Measurements from ENCODE around the gene NIPAL1. TPM values are rescaled to one million over a fixed set of nuclear protein-coding genes. Genes with fewer than 3 reads are reported as not detected.
"Not testable (repeated sequence)": the region's sequence is repeated elsewhere in the genome, so short reads cannot be mapped to it uniquely, and the experiment has no call there.

NIPAL1 gene
- total RNA-seq, 2 donors from 2014 or later, result 0.68 to 2.4 TPM

DNA sequence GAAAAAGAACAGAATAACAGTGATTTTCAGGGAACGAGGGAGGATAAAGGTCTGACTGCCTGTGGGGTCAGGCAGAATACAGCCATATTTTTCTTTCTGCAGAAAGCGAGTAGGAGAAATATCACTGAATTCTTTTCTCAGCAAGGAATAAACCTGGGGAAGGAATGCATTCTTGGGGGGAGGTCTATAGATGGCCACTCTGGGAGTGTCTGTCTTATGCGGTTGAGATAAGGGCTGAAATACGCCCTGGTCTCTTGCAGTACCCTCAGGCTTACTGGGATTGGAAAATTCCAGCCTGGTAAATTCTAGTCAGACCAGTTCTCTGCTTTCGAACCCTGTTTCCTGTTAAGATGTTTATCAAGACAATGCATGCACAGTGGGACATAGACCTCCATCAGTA lies 26.4 kb upstream of the NIPAL1 start:
- DNase-seq (ENCODE audit: low spot score), result no peak
- Histone ChIP-seq H3K27me3 (replicated peaks; ENCODE audit: insufficient read depth) (no peaks in the 10 kb centered on the region), H3K36me3 (no peaks in the 10 kb centered on the region), H3K4me3 (no peak overlapping the region), H3K9me3 (peaks cover 5% of the 10 kb centered on the region), H3K4me1 (ENCODE audit: control insufficient read depth in 1 of 2, low read depth in 2 of 2) (no peaks in the 10 kb centered on the region), H3K27ac (no peak overlapping the region)
- ATAC-seq (ENCODE audit: insufficient number of reproducible peaks, low FRiP score, low read depth), result no peak
- TF ChIP-seq, protein P1, sequence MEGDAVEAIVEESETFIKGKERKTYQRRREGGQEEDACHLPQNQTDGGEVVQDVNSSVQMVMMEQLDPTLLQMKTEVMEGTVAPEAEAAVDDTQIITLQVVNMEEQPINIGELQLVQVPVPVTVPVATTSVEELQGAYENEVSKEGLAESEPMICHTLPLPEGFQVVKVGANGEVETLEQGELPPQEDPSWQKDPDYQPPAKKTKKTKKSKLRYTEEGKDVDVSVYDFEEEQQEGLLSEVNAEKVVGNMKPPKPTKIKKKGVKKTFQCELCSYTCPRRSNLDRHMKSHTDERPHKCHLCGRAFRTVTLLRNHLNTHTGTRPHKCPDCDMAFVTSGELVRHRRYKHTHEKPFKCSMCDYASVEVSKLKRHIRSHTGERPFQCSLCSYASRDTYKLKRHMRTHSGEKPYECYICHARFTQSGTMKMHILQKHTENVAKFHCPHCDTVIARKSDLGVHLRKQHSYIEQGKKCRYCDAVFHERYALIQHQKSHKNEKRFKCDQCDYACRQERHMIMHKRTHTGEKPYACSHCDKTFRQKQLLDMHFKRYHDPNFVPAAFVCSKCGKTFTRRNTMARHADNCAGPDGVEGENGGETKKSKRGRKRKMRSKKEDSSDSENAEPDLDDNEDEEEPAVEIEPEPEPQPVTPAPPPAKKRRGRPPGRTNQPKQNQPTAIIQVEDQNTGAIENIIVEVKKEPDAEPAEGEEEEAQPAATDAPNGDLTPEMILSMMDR (IDR thresholded peaks at IDR 0.05), result no peak

DNA sequence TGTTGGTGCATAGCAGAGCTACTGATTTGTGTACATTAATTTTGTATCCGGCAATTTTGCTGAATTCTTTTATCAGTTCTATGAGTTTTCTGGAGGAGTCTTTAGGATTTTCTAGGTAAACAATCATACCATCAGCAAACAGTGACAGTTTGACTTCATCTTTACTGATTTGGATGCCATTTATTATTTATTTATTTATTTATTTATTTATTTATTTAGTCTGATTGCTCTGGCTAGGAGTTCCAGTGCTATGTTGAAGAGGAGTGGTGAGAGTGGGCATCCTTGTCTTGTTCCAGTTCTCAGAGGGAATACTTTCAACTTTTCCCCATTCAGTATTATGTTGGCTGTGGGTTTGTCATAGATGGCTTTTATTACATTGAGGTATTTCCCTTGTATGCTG lies 24.1 kb upstream of the NIPAL1 start:
- DNase-seq (ENCODE audit: low spot score); ATAC-seq (ENCODE audit: insufficient number of reproducible peaks, low FRiP score, low read depth); H3K4me3 ChIP-seq; H3K27me3 ChIP-seq (replicated peaks; ENCODE audit: insufficient read depth); H3K36me3 ChIP-seq; H3K9me3 ChIP-seq; H3K4me1 ChIP-seq (ENCODE audit: control insufficient read depth in 1 of 2, low read depth in 2 of 2); H3K27ac ChIP-seq: not testable (repeated sequence)

DNA sequence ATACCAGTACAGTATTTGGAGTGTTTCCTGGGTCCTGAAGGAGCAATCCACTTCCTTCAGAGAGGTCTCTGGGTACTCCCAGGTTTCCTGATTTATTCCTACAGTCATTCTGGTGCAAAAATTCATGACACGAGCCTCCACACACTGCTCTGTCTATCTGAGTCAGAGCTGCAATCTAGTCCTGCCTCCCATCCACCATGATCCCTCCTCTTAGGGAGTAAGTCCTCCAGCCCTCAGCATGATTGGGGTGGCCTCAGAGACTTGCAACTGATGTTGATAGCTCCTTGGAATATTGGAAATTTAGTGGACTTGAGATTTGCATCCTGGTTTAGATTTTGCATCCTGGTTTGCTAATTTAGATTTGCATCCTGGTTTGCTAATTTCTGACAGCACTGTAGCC lies 20.6 kb upstream of the NIPAL1 start:
- Histone ChIP-seq H3K4me1 (ENCODE audit: control insufficient read depth in 1 of 2, low read depth in 2 of 2) (no peaks in the 10 kb centered on the region), H3K4me3 (no peak overlapping the region), H3K27ac (no peak overlapping the region), H3K9me3 (peaks cover 8% of the 10 kb centered on the region), H3K36me3 (no peaks in the 10 kb centered on the region), H3K27me3 (replicated peaks; ENCODE audit: insufficient read depth) (no peaks in the 10 kb centered on the region)
- DNase-seq (ENCODE audit: low spot score) (no peak), ATAC-seq (ENCODE audit: insufficient number of reproducible peaks, low FRiP score, low read depth) (no peak)
- TF ChIP-seq, protein P1 (IDR thresholded peaks at IDR 0.05), result no peak

DNA sequence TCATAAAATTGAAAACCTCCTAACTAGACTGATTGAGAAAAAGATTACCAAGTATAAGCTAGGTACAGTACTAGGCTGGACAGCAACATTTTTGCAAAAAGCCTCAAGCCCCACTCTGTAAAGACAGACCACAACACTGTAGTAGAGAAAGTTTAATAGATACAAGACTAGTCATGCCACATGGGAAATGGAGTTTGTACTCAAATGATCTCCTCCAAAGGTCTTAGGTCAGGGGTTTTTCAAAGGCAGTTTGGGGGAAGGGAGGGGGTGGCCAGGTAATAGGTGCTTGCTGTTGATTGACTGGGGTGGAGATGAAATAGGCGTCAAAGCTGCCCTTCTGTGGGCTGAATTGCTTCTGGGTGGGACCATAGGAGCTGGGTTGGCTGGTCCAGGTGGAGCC lies 14.3 kb upstream of the NIPAL1 start:
- TF ChIP-seq, protein P1 (IDR thresholded peaks at IDR 0.05), result no peak
- Histone ChIP-seq H3K27ac (no peak overlapping the region), H3K27me3 (replicated peaks; ENCODE audit: insufficient read depth) (no peaks in the 10 kb centered on the region), H3K4me3 (no peak overlapping the region), H3K36me3 (no peaks in the 10 kb centered on the region), H3K4me1 (ENCODE audit: control insufficient read depth in 1 of 2, low read depth in 2 of 2) (no peaks in the 10 kb centered on the region), H3K9me3 (peaks cover 5% of the 10 kb centered on the region)
- ATAC-seq (ENCODE audit: insufficient number of reproducible peaks, low FRiP score, low read depth) (no peak), DNase-seq (ENCODE audit: low spot score) (no peak)

DNA sequence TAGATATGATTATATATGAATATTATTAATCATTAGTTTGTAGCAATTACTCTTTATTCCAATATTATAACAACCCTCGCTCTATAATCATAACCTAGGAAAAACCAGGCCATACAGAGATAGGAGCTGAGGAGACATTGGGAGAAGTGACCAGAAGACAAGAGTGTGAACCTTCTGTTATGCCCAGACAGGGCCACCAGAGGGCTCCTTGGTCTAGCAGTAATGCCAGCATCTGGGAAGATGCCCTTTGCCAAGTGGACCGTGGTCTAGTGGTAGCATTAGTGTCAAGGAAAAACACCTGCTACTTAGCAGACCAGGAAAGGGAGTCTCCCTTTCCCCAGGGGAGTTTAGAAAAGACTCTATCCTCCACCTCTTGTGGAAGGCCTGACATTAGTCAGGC lies 13.0 kb upstream of the NIPAL1 start:
- H3K9me3 ChIP-seq; H3K4me1 ChIP-seq (ENCODE audit: control insufficient read depth in 1 of 2, low read depth in 2 of 2); H3K4me3 ChIP-seq; ATAC-seq (ENCODE audit: insufficient number of reproducible peaks, low FRiP score, low read depth); H3K36me3 ChIP-seq; DNase-seq (ENCODE audit: low spot score); H3K27ac ChIP-seq; H3K27me3 ChIP-seq (replicated peaks; ENCODE audit: insufficient read depth): not testable (repeated sequence)
- TF ChIP-seq, protein P1 (IDR thresholded peaks at IDR 0.05), result peak; percentile 50

DNA sequence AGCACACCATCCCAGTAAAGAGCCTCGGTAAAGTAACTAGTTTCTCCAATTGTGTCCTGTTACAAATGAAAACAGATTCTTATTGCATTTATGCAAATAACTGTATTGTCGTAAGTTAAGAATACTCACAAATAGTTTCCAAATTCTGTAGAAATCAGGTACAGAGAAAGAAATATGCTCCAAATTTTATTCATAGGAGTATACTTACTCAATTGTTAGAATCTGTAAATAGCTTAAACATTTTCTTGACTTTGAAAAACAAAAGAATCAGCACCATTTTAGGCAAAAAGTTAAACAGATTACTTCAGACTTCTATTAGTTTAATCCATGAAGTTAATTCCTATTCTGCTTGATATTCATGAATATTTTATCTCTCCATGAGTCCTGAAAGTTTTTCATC lies 10.8 kb upstream of the NIPAL1 start:
- ATAC-seq (ENCODE audit: insufficient number of reproducible peaks, low FRiP score, low read depth) (no peak), DNase-seq (ENCODE audit: low spot score) (no peak)
- Histone ChIP-seq H3K4me1 (ENCODE audit: control insufficient read depth in 1 of 2, low read depth in 2 of 2) (no peaks in the 10 kb centered on the region), H3K4me3 (no peak overlapping the region), H3K27me3 (replicated peaks; ENCODE audit: insufficient read depth) (no peaks in the 10 kb centered on the region), H3K9me3 (no peaks in the 10 kb centered on the region), H3K36me3 (no peaks in the 10 kb centered on the region), H3K27ac (no peak overlapping the region)
- TF ChIP-seq, protein P1 (IDR thresholded peaks at IDR 0.05), result no peak
